Activated CD4-positive, alpha-beta T cell treated with anti-CD3 and anti-CD28 coated beads for 36 hours (primary cell): Measurements from ENCODE around the gene DYNLT4. TPM values are rescaled to one million over a fixed set of nuclear protein-coding genes. Genes with fewer than 3 reads are reported as not detected.

Experiments used
- ATAC-seq: fragments of 200-7000 bp; cut with Tn5 transposase; one replicate; pipeline ENCODE4 v1.10.0; 2021; ENCODE audit warnings: mild to moderate bottlenecking, moderate library complexity
- CTCF ChIA-PET: fragments of 350-600 bp; sonication (Branson Sonifier 250); formaldehyde crosslinking; loops from one replicate; lab custom pipeline; 2021; ENCODE audit warnings: antibody characterized with exemption; lab: Charles Lee
- POLR2A ChIA-PET: fragments of 350-600 bp; sonication (Branson Sonifier 250); formaldehyde crosslinking; loops from one replicate; lab custom pipeline; 2021; ENCODE audit warnings: antibody characterized with exemption, inconsistent platforms; lab: Charles Lee
- DNase-seq: peaks from one replicate; pipeline ENCODE4 v3.0.0-alpha.2; 2020
- H3K27ac Mint-ChIP-seq: one replicate; pipeline ENCODE4 v1.8.0; 2021; ENCODE audit warnings: mixed read lengths
- H3K27me3 Mint-ChIP-seq: one replicate; pipeline ENCODE4 v1.8.0; 2021; ENCODE audit warnings: mixed read lengths
- H3K36me3 Mint-ChIP-seq: one replicate; pipeline ENCODE4 v1.8.0; 2021; ENCODE audit warnings: low read depth, mixed read lengths
- H3K4me1 Mint-ChIP-seq: one replicate; pipeline ENCODE4 v1.8.0; 2021; ENCODE audit warnings: mixed read lengths
- H3K4me3 Mint-ChIP-seq: one replicate; pipeline ENCODE4 v1.8.0; 2021; ENCODE audit warnings: mild to moderate bottlenecking, moderate library complexity, mixed read lengths
- H3K9me3 Mint-ChIP-seq: one replicate; pipeline ENCODE4 v1.8.0; 2021; ENCODE audit warnings: low read depth, mixed read lengths
- intact Hi-C, 2 experiments: fragments of 100-400 bp; cut with DNase I in 1 of 2; cut with micrococcal nuclease in 1 of 2; formaldehyde crosslinking; loops; one replicate each; pipeline versions ENCODE4 v1.14.2 to v1.15.1; 2022 to 2024; cut with DNase I, micrococcal nuclease
- total RNA-seq, 2 experiments: library from RNA; stranded (reverse); gene quantifications; one replicate each; pipeline ENCODE4 v1.2.3, GENCODE V29; 2021

Gene DYNLT4
- total RNA-seq, 2 experiments from 2014 or later = 0.32 TPM; not detected in 1

GRCh38 chr1:44760876-44761275 lies 46.3 kb downstream of the DYNLT4 start:
- intact Hi-C loops = no loop called here
- ATAC-seq (no peak), DNase-seq (no peak)
- H3K36me3 Mint-ChIP-seq = peaks cover 61% of the 10 kb centered on the region
- H3K27ac Mint-ChIP-seq = no peak overlapping the region
- H3K9me3 Mint-ChIP-seq = no peaks in the 10 kb centered on the region
- no peaks in the 10 kb centered on the region for H3K27me3 Mint-ChIP-seq
- POLR2A ChIA-PET = interaction anchor here (1.6 kb wide), 1 partner anchor 58 kb away, joined by 7 read pairs; no protein-coding TSS in a partner anchor
- H3K4me3 Mint-ChIP-seq = no peak overlapping the region
- H3K4me1 Mint-ChIP-seq = no peaks in the 10 kb centered on the region
- CTCF ChIA-PET = no interaction called here

GRCh38 chr1:44759077-44759476 lies 48.1 kb downstream of the DYNLT4 start:
- no peak for ATAC-seq
- intact Hi-C loops = no loop called here
- H3K27ac Mint-ChIP-seq = no peak overlapping the region
- no peaks in the 10 kb centered on the region for H3K4me1 Mint-ChIP-seq
- H3K9me3 Mint-ChIP-seq = no peaks in the 10 kb centered on the region
- H3K27me3 Mint-ChIP-seq = no peaks in the 10 kb centered on the region
- ChIA-PET POLR2A (interaction anchor here (0.8 to 2.1 kb wide), 2 partner anchors 9 to 38 kb away, joined by 8 to 10 read pairs; no protein-coding TSS in a partner anchor), CTCF (interaction anchor here (1.4 kb wide), 1 partner anchor 10 kb away, joined by 5 read pairs; no protein-coding TSS in a partner anchor)
- no peak for DNase-seq
- peaks cover 73% of the 10 kb centered on the region for H3K36me3 Mint-ChIP-seq
- H3K4me3 Mint-ChIP-seq = no peak overlapping the region

GRCh38 chr1:44757420-44757819 lies 49.7 kb downstream of the DYNLT4 start:
- H3K36me3 Mint-ChIP-seq = peaks cover 76% of the 10 kb centered on the region
- no peak overlapping the region for H3K27ac Mint-ChIP-seq
- DNase-seq = no peak
- H3K9me3 Mint-ChIP-seq = no peaks in the 10 kb centered on the region
- no peaks in the 10 kb centered on the region for H3K27me3 Mint-ChIP-seq
- CTCF ChIA-PET = no interaction called here
- no peak overlapping the region for H3K4me3 Mint-ChIP-seq
- POLR2A ChIA-PET = no interaction called here
- ATAC-seq = no peak
- H3K4me1 Mint-ChIP-seq = peaks cover 2% of the 10 kb centered on the region
- intact Hi-C loops = no loop called here

Other genes with a start within 250 kb of the DYNLT4 start
- gene TMEM53, start 132.9 kb downstream of the DYNLT4 start, total RNA-seq = 1 to 10 TPM; 4.3 to 5.5 TPM
- gene ARMH1, start 132.6 kb downstream of the DYNLT4 start, total RNA-seq = 10 to 100 TPM; 67.3 to 75.1 TPM
- gene RNU5D-1, start 76.2 kb downstream of the DYNLT4 start, total RNA-seq = not detected
- 100 to 1,000 TPM; 101 to 119 TPM for gene KIF2C, start 67.5 kb downstream of the DYNLT4 start, total RNA-seq
- gene RPS8, start 31.8 kb downstream of the DYNLT4 start, total RNA-seq = 1,000 to 10,000 TPM; 3,005 to 3,275 TPM
- under 1 TPM; 0.69 to 0.71 TPM for gene BEST4, start 19.2 kb downstream of the DYNLT4 start, total RNA-seq
- 10 to 100 TPM; 52.1 to 52.7 TPM for gene PLK3, start 7.0 kb downstream of the DYNLT4 start, total RNA-seq
- 10 to 100 TPM; 16.7 to 17.2 TPM for gene BTBD19, start 1.2 kb upstream of the DYNLT4 start, total RNA-seq
- under 1 TPM; 0.37 to 0.69 TPM for gene PTCH2, start 35.9 kb upstream of the DYNLT4 start, total RNA-seq
- gene EIF2B3, start 179.2 kb upstream of the DYNLT4 start, total RNA-seq = 10 to 100 TPM; 37.3 to 41.8 TPM
- 10 to 100 TPM; 18.9 to 22.3 TPM for gene HECTD3, start 204.0 kb upstream of the DYNLT4 start, total RNA-seq
- gene UROD, start 204.9 kb upstream of the DYNLT4 start, total RNA-seq = 100 to 1,000 TPM; 123 to 134 TPM